Hepatocyte (in vitro differentiated cells): Measurements from ENCODE around the gene DOCK1. TPM values are rescaled to one million over a fixed set of nuclear protein-coding genes. Genes with fewer than 3 reads are reported as not detected.

ENCODE experiments used
- DNase-seq: peaks from one replicate; pipeline ENCODE4 v3.0.0-alpha.2; 2016; ENCODE audit warnings: low spot score
- H2AFZ ChIP-seq: fragments of 200-600 bp; sonication (generic); 2 replicates; pipeline ENCODE4 v1.6.0; 2016; ENCODE audit warnings: antibody characterized with exemption, mild to moderate bottlenecking
- H3K27ac ChIP-seq: fragments of 200-600 bp; sonication (generic); 2 replicates; pipeline ENCODE4 v1.5.1; 2016; ENCODE audit warnings: mild to moderate bottlenecking
- H3K27me3 ChIP-seq: fragments of 200-600 bp; sonication (generic); 2 replicates; pipeline ENCODE4 v1.6.1; 2016
- H3K36me3 ChIP-seq: fragments of 200-600 bp; sonication (generic); replicated peaks from 2 replicates; pipeline ENCODE4 v1.5.1; 2016; ENCODE audit warnings: low read depth; ENCODE audit not compliant: insufficient read depth
- H3K4me1 ChIP-seq: fragments of 200-600 bp; sonication (generic); 2 replicates; pipeline ENCODE4 v1.5.1; 2016; ENCODE audit warnings: mild to moderate bottlenecking, moderate library complexity; ENCODE audit not compliant: insufficient read depth
- H3K4me2 ChIP-seq: fragments of 200-600 bp; sonication (generic); 2 replicates; pipeline ENCODE4 v1.6.0; 2016
- H3K4me3 ChIP-seq: fragments of 200-600 bp; sonication (generic); 2 replicates; pipeline ENCODE4 v1.5.1; 2016; ENCODE audit warnings: mild to moderate bottlenecking
- H3K79me2 ChIP-seq: fragments of 200-600 bp; sonication (generic); 2 replicates; pipeline ENCODE4 v1.6.0; 2017; ENCODE audit warnings: mild to moderate bottlenecking
- H3K9me2 ChIP-seq: fragments of 200-600 bp; sonication (generic); replicated peaks from 2 replicates; pipeline ENCODE4 v1.6.0; 2017; ENCODE audit warnings: mild to moderate bottlenecking; ENCODE audit not compliant: insufficient read depth
- H3K9me3 ChIP-seq: fragments of 200-600 bp; sonication (generic); 2 replicates; pipeline ENCODE4 v1.5.1; 2016; ENCODE audit warnings: low read depth, mild to moderate bottlenecking
- H4K20me1 ChIP-seq: fragments of 200-600 bp; sonication (generic); 2 replicates; pipeline ENCODE4 v1.6.0; 2016; ENCODE audit warnings: mild to moderate bottlenecking; ENCODE audit not compliant: insufficient read depth, poor library complexity, severe bottlenecking
- EZH2 ChIP-seq: fragments of 200-600 bp; sonication (generic); IDR thresholded peaks from 2 replicates; pipeline ENCODE4 v1.6.1; 2016; ENCODE audit warnings: antibody characterized with exemption, mild to moderate bottlenecking, borderline replicate concordance
- EZH2phosphoT487 ChIP-seq: fragments of 200-600 bp; sonication (generic); IDR thresholded peaks from one replicate; pipeline ENCODE4 v1.6.1; 2018; ENCODE audit warnings: antibody characterized with exemption, mild to moderate bottlenecking, low read depth, moderate library complexity; ENCODE audit not compliant: unreplicated experiment, severe bottlenecking
- WGBS: methylation state at CpG from one replicate; pipeline ENCODE4 v1.1.6; 2016; ENCODE audit warnings: low lambda C conversion rate; ENCODE audit errors: missing lambda C conversion rate; 5-methylcytosine and 5-hydroxymethylcytosine counted together
- polyA plus RNA-seq: library from polyadenylated mRNA; unstranded; fragments of >200 nt; fragmentation: Nextera tagmentation; extraction: Ambion mirVana; gene quantifications from 2 replicates; pipeline ENCODE4 v1.2.1, GENCODE V29; 2016
- total RNA-seq: library from RNA; depleted of rRNA; stranded (reverse); fragments of >200 nt; gene quantifications from 2 replicates; pipeline ENCODE4 v1.2.3, GENCODE V29; 2014
- TF ChIP-seq, protein P1 (sequence below): fragments of 200-600 bp; sonication (generic); IDR thresholded peaks from 2 replicates; pipeline ENCODE4 v1.5.1; 2016; ENCODE audit warnings: antibody characterized with exemption, mild to moderate bottlenecking; ENCODE audit not compliant: poor library complexity

Gene DOCK1
- total and polyA plus RNA-seq, 2 experiments from 2014 or later: 16.0 to 55.5 TPM

GRCh38 chr10:127151541-127151940 lies 246.3 kb downstream of the DOCK1 start:
- no peak for TF ChIP-seq EZH2
- no peaks in the 10 kb centered on the region for H3K36me3 ChIP-seq
- no peak overlapping the region for H3K4me2 ChIP-seq
- H2AFZ ChIP-seq: no peak overlapping the region
- H3K27ac ChIP-seq: no peak overlapping the region
- no peaks in the 10 kb centered on the region for H3K4me1 ChIP-seq
- WGBS: 95% methylated on average over 10 of the region's 10 CpGs
- no peak overlapping the region for H3K4me3 ChIP-seq
- H4K20me1 ChIP-seq: no peaks in the 10 kb centered on the region
- no peaks in the 10 kb centered on the region for H3K79me2 ChIP-seq
- no peaks in the 10 kb centered on the region for H3K27me3 ChIP-seq
- no peaks in the 10 kb centered on the region for H3K9me3 ChIP-seq
- no peaks in the 10 kb centered on the region for H3K9me2 ChIP-seq
- no peak for DNase-seq

- Histone ChIP-seq H2AFZ (no peak overlapping the region), H3K9me2 (no peaks in the 10 kb centered on the region), H3K9me3 (no peaks in the 10 kb centered on the region), H3K4me2 (no peak overlapping the region), H4K20me1 (no peaks in the 10 kb centered on the region), H3K4me3 (no peak overlapping the region), H3K79me2 (no peaks in the 10 kb centered on the region), H3K27ac (no peak overlapping the region), H3K27me3 (no peaks in the 10 kb centered on the region), H3K36me3 (no peaks in the 10 kb centered on the region), H3K4me1 (no peaks in the 10 kb centered on the region)
- TF ChIP-seq EZH2phosphoT487: no peak
- TF ChIP-seq, protein P1, sequence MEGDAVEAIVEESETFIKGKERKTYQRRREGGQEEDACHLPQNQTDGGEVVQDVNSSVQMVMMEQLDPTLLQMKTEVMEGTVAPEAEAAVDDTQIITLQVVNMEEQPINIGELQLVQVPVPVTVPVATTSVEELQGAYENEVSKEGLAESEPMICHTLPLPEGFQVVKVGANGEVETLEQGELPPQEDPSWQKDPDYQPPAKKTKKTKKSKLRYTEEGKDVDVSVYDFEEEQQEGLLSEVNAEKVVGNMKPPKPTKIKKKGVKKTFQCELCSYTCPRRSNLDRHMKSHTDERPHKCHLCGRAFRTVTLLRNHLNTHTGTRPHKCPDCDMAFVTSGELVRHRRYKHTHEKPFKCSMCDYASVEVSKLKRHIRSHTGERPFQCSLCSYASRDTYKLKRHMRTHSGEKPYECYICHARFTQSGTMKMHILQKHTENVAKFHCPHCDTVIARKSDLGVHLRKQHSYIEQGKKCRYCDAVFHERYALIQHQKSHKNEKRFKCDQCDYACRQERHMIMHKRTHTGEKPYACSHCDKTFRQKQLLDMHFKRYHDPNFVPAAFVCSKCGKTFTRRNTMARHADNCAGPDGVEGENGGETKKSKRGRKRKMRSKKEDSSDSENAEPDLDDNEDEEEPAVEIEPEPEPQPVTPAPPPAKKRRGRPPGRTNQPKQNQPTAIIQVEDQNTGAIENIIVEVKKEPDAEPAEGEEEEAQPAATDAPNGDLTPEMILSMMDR: no peak
- TF ChIP-seq EZH2: no peak
- no peak for DNase-seq
- WGBS: 87% methylated on average over 9 of the region's 9 CpGs
These were observed 246.9 kb downstream of the DOCK1 start for GRCh38 chr10:127151981-127152699.

DNA sequence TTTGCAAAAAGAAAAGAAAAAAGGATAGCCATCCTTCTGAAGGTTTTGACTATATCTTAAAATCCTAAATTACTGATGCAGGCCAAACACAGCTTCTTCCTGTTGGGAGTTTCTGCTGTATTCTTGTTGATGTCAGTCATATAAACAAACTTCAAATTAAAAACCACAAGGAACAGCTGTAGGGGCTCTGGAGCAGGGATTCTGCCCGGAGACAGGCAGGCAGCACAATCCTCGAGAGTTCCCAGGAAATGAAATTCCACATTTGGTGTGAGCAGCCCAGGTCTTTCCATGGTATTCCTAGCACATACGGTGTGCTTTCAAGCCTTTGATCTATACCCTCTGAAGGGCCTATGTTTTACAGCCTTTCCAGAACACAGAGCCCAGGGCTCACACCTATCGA lies 248.0 kb downstream of the DOCK1 start:
- Histone ChIP-seq H4K20me1 (no peaks in the 10 kb centered on the region), H2AFZ (no peak overlapping the region), H3K36me3 (no peaks in the 10 kb centered on the region), H3K79me2 (no peaks in the 10 kb centered on the region), H3K9me2 (no peaks in the 10 kb centered on the region), H3K4me2 (no peak overlapping the region), H3K27me3 (no peaks in the 10 kb centered on the region), H3K9me3 (no peaks in the 10 kb centered on the region), H3K4me3 (no peak overlapping the region), H3K4me1 (no peaks in the 10 kb centered on the region), H3K27ac (no peak overlapping the region)
- TF ChIP-seq, protein P1: no peak
- TF ChIP-seq EZH2 (no peak), EZH2phosphoT487 (no peak)
- 63% methylated on average over 4 of the region's 4 CpGs for WGBS
- no peak for DNase-seq

DNA sequence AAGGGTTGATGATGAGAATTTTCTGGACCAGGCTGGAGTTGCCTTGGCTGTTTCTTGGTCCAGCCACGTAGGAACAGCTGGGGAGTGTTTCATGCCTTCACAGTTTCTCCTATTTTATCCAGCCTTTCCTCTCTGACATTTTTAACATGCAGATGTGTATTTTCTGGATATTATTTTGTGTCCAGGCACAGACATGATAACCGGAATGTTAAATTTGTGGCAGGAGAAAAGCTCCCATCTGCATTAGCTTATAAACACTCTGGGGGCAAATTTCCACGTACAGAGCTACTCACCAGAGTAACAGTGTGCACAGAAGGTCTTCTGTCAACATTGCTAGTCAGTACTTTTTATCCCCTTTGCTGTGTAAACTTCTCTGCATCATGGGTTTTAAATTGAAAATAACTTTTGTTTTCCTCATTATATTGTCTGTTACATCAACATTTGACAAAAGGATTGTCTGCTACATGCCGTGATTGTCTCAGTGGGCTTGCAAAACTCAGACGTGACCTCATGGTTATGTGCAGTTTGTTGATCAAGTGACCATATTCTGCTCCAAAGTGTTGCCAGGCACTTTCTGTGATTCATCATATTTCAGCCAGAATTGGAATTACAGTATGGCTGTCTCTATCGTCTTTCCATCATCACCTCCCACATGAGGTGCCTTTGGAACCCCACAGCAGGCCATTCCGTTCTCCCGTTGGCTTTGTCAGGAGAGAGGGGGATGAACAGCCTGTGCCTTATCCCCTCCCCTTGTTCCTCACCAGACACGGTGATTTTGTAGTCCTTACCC lies 249.8 kb downstream of the DOCK1 start:
- 85% methylated on average over 9 of the region's 9 CpGs for WGBS
- peaks cover 4% of the 10 kb centered on the region for H4K20me1 ChIP-seq
- H3K27ac ChIP-seq: no peak overlapping the region
- no peak overlapping the region for H3K4me3 ChIP-seq
- no peaks in the 10 kb centered on the region for H3K27me3 ChIP-seq
- no peak for DNase-seq
- no peak for TF ChIP-seq EZH2phosphoT487
- TF ChIP-seq, protein P1: no peak
- H3K9me3 ChIP-seq: no peaks in the 10 kb centered on the region
- no peaks in the 10 kb centered on the region for H3K79me2 ChIP-seq
- H3K4me1 ChIP-seq: peaks cover 4% of the 10 kb centered on the region
- H3K4me2 ChIP-seq: no peak overlapping the region
- H2AFZ ChIP-seq: no peak overlapping the region
- no peaks in the 10 kb centered on the region for H3K36me3 ChIP-seq
- no peaks in the 10 kb centered on the region for H3K9me2 ChIP-seq
